SJSA1 (cell line): ENCODE measurements around the gene GRK4. TPM values are rescaled to one million over a fixed set of nuclear protein-coding genes. Genes with fewer than 3 reads are reported as not detected.
"Not testable (repeated sequence)": the region's sequence is repeated elsewhere in the genome, so short reads cannot be mapped to it uniquely, and the experiment has no call there.

ENCODE experiments used
- DNase-seq, 2 experiments: peaks; one replicate each; pipeline ENCODE4 v3.0.0-alpha.2; 2015 to 2020; ENCODE audit warnings: low spot score in 2 of 2, low read depth in 1 of 2
- H3K27ac ChIP-seq: fragments of 250-450 bp; sonication (Bioruptor Pico); 2 replicates; pipeline ENCODE4 v1.5.1; 2020; ENCODE audit warnings: mild to moderate bottlenecking, moderate library complexity
- H3K27me3 ChIP-seq: fragments of 250-450 bp; sonication (Bioruptor Pico); replicated peaks from 2 replicates; pipeline ENCODE4 v1.5.1; 2020; ENCODE audit warnings: mild to moderate bottlenecking, moderate library complexity
- H3K36me3 ChIP-seq: fragments of 250-450 bp; sonication (Bioruptor Pico); 2 replicates; pipeline ENCODE4 v1.5.1; 2020; ENCODE audit warnings: mild to moderate bottlenecking
- H3K4me1 ChIP-seq: fragments of 250-450 bp; sonication (Bioruptor Pico); replicated peaks from 2 replicates; pipeline ENCODE4 v1.6.1; 2021; ENCODE audit warnings: mild to moderate bottlenecking
- H3K4me3 ChIP-seq: fragments of 250-450 bp; sonication (Bioruptor Pico); 2 replicates; pipeline ENCODE4 v1.5.1; 2020; ENCODE audit warnings: mild to moderate bottlenecking
- H3K9me3 ChIP-seq: fragments of 250-450 bp; sonication (Bioruptor Pico); replicated peaks from 2 replicates; pipeline ENCODE4 v1.5.1; 2020; ENCODE audit warnings: mild to moderate bottlenecking
- total RNA-seq: library from RNA; depleted of rRNA; stranded (reverse); fragments of >200 nt; shearing (Covaris generic); gene quantifications from 2 replicates; pipeline ENCODE4 v1.2.3, GENCODE V29; 2014

Gene GRK4
- total RNA-seq, 1 experiment from 2014 or later, result 1.7 TPM

DNA sequence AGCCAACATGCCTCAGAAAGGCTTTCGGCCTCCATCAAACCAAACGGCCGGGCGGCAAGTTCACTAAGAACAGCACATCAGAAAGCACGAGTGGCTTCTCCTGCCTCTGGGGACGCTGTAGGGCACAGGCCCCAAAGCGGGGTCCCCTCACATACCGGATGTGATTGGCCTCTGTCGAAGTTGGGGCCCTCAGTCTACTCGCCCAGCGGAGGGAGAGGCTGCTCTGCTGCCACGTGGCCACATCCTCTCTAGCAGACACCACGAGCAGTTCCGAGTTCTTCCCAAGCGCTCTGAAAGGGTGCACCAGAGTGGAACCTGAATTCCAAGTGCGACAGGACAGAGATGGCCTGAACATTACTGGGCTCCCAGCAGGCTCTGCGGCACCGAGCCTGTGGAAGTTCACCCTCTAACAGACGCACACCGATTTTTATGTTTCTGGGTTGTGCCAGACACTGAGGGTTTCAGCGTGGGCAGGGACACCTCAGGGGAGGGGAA is 21.3 kb upstream of the GRK4 start:
- H3K27me3 ChIP-seq, result no peaks in the 10 kb centered on the region
- peaks cover 56% of the 10 kb centered on the region for H3K36me3 ChIP-seq
- no peak overlapping the region for H3K27ac ChIP-seq

GRCh38 chr4:2942532-2943363 is 20.6 kb upstream of the GRK4 start:
- Histone ChIP-seq H3K4me3 (no peak overlapping the region), H3K4me1 (no peaks in the 10 kb centered on the region), H3K27me3 (no peaks in the 10 kb centered on the region), H3K36me3 (peaks cover 58% of the 10 kb centered on the region), H3K9me3 (no peaks in the 10 kb centered on the region), H3K27ac (no peak overlapping the region)
- DNase-seq, result no peak

More for the DNA sequence above, 21.3 kb upstream of the GRK4 start:
- DNase-seq, result no peak
- Histone ChIP-seq H3K4me1 (peaks cover 3% of the 10 kb centered on the region; the same call in 1 of the 2 replicates), H3K4me3 (no peak overlapping the region), H3K9me3 (no peaks in the 10 kb centered on the region)

DNA sequence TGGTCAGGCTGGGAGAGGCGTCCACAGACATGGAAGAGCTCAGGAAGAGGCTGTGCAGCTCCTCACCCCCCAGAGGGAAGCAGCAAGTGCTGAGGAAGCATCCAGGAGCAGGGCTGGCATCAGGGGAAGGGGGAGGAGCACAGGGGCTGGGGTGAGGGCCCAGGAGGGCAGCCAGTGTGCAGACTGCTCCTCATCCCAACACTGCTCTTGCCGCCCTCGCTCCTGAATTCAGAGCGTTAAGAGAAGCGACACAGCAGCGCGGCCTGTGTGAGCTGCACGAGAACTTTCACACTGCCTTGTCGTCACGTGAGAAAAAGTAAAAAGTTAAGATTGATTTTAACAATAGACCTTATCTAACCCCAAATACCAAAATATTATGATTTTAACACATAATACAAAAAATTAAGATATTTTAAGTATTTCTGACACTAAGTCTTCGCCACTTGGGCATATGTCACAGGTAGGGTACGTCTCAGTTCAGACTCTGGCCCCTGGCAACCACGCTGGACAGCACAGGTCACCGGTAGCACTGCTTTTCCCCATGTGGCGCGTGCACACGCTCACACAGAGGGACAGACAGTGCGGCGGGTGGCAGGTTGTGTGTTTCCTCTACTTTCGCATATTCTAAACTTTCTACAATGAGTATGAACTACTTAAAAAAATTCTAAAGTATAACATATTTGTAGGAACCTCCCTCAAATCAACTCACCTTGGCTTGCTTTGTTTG is 19.8 kb upstream of the GRK4 start:
- Histone ChIP-seq H3K36me3 (peaks cover 61% of the 10 kb centered on the region), H3K9me3 (no peaks in the 10 kb centered on the region), H3K27me3 (no peaks in the 10 kb centered on the region), H3K4me1 (no peaks in the 10 kb centered on the region), H3K27ac (no peak overlapping the region), H3K4me3 (no peak overlapping the region)
- DNase-seq, result no peak

DNA sequence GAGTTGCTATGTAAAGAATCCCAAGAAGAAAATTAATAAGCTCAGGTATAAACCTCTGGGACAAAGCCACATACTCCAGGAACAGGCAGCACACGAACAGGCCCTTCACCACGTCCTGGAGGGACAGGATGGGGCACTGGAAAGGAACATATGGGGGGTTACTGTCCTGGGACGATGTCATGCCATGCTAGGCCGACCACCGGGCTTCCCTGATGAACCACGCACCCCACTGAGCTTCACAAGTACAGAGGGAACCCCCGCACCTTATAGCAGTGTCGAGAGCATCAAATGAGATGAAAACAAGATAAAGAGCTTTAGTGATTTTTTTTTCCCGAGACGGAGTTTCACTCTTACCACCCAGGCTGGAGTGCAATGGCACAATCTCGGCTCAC is 19.3 kb upstream of the GRK4 start:
- no peak for DNase-seq
- Histone ChIP-seq H3K9me3 (no peaks in the 10 kb centered on the region), H3K4me1 (no peaks in the 10 kb centered on the region), H3K36me3 (peaks cover 61% of the 10 kb centered on the region), H3K27me3 (no peaks in the 10 kb centered on the region), H3K27ac (no peak overlapping the region), H3K4me3 (no peak overlapping the region)

DNA sequence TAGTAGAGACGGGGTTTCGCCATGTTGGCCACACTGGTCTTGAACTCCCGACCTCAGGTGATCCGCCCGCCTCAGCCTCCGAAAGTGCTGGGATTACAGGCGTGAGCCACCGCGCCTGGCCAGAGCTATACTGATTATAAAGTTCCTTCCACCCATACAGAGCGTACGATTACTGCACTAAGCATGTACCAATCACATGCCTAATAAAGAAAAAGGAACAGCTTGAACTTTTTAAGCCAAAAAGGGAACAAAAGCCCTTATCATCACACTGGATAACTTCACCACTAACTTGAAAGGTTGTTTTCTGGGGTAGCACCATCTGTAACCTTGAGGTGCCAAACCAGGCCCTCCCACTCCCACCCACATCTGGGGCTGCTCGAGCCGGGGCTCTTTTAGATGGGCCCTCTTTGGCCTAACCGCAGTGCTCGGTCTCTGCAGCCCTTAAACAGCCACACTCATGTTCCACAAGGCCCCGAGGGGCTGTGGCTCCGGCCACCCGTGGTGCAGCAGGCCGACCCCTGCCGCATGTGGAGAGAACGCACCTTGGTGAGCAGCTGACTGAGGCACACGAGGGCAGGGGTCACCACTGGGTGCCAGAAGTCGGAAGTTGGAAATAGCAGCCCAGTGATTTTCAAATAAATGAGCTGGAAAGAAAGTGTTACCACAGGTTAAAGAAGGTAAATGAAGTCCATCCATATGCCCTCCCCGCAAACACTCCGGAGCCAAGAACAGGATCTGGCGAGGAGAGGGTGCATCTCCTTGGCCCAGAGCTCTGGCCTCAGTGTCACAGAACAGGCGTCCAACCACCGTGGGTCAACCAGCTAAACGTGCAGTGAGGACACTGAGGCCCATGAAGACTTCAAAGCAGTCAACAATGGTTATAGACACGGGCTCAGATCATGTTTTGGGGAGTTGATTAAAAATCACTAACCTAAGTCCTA is 18.5 kb upstream of the GRK4 start:
- H3K36me3 ChIP-seq, result peaks cover 56% of the 10 kb centered on the region
- H3K9me3 ChIP-seq, result no peaks in the 10 kb centered on the region
- DNase-seq, result no peak
- H3K4me3 ChIP-seq, result no peak overlapping the region
- H3K27ac ChIP-seq, result no peak overlapping the region
- no peaks in the 10 kb centered on the region for H3K4me1 ChIP-seq
- H3K27me3 ChIP-seq, result no peaks in the 10 kb centered on the region

DNA sequence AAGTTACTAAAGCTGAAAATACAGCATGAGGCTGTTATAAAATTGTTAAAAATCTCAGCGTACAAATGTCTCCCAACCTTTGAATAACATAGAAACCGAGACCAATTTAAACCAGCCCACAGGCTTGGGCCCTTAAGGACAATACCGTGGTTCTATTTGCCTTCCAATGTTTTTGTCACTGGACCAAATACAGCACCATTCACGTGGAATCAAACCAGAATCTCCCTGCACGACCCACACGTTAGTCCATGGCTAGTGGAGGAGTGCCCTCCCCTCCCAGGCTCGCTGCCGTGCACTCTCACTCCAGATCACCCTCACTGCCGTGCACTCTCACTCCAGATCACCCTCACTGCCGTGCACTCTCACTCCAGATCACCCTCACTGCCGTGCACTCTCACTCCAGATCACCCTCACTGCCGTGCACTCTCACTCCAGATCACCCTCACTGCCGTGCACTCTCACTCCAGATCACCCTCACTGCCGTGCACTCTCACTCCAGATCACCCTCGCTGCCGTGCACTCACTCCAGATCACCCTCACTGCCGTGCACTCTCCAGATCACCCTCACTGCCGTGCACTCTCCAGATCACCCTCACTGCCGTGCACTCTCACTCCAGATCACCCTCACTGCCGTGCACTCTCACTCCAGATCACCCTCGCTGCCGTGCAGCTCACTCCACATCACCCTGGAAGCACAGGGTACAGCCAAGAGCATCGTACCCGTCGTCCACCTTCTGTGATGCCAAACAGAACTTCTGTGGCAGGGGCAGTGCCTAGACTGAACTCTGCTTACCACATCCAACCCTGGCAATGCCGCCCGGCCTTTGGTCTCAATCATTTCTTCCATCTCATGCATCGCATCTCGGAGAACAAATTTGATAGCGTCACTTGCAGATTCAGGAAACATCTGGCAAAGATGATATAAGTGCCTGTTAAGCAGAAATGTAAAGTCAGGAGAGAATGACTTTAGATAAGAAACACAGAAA is 17.5 kb upstream of the GRK4 start:
- H3K9me3 ChIP-seq, H3K27me3 ChIP-seq, H3K4me3 ChIP-seq, H3K4me1 ChIP-seq, H3K27ac ChIP-seq, DNase-seq: not testable (repeated sequence)
- peaks cover 48% of the 10 kb centered on the region for H3K36me3 ChIP-seq

DNA sequence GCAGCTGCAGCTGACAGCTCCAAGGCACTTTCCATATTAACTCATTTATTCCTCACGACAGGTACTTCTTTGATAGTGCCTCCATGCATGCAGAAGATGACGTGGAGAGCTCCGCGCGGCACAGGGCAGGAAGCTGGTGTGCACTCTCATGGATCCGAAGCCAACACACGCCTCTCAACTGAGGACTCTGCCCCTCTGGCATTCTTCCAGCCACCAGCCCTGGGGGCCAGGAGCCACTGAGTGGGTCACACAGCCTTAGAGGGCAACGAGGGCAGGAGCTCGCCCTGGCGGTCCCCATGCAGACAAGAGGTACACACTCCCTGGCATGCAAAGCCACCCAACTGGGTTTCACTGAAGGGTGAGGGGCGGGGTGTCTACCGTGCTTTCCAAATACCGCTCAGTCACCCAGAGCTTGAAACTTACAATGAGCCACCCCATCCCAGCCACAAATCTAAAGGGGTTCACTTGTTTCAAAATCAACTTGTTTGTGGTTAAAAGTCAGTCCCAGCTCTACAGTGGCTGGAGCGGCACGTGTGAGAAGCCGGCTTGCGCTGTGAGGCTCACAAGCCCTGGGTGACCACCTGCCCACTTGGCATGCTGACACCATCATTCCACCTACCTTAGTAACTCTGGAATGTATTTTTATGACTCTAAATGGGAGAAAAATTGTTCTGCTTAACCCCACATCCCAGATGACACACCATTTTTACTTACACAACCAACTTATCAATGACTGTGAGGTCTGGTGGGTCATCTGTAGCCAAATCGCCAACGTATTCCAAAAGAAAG is 16.4 kb upstream of the GRK4 start:
- DNase-seq, result no peak
- Histone ChIP-seq H3K4me1 (no peaks in the 10 kb centered on the region), H3K27ac (no peak overlapping the region), H3K9me3 (no peaks in the 10 kb centered on the region), H3K27me3 (no peaks in the 10 kb centered on the region), H3K36me3 (peaks cover 42% of the 10 kb centered on the region), H3K4me3 (no peak overlapping the region)

- no peak overlapping the region for H3K27ac ChIP-seq
- H3K4me3 ChIP-seq, result no peak overlapping the region
- H3K27me3 ChIP-seq, result no peaks in the 10 kb centered on the region
- no peaks in the 10 kb centered on the region for H3K9me3 ChIP-seq
- no peak for DNase-seq
- no peaks in the 10 kb centered on the region for H3K4me1 ChIP-seq
- peaks cover 40% of the 10 kb centered on the region for H3K36me3 ChIP-seq
These were observed 15.4 kb upstream of the GRK4 start for GRCh38 chr4:2947926-2948325.

DNA sequence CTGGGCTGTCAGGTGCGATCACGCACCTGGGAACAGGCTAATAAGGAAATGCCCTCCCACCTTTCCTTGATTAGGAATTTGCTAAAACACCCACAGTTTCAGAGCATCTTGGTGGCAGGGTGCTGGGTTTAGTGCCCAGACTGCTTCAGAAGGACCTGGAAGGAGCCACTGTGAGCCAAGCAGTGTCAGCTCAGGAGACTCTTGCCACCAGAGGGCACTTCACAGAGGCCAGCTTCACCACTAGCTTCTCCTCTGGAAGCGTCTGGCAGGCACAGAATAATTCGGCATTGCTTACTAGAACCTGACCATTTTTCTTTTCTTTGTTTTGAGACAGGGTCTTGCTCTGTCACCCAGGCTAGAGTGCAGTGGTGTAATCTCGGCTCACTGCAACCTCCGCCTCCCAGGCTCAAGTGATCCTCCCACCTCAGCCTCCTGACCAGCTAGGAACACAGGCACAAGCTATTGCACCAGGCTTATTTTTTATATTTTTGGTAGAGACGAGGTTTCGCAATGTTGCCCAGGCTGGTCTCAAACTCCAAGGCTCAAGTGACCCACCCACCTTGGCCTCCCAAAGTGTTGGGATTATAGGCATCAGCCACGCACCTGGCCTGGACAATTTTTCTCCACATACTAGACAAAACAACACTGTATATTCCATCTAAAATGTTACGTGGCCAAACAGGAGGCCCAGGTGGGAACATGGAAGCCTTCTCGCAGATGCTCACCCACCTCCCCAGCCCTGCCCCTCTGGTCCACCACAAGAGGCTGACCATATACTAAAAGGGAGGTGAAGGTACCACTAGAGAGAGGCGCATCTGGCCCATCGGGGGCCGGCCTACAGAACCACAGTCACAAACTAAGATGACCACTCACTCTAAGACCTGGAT is 14.2 kb upstream of the GRK4 start:
- no peaks in the 10 kb centered on the region for H3K4me1 ChIP-seq
- H3K9me3 ChIP-seq, result no peaks in the 10 kb centered on the region
- DNase-seq, result no peak
- H3K27me3 ChIP-seq, result no peaks in the 10 kb centered on the region
- no peak overlapping the region for H3K4me3 ChIP-seq
- peaks cover 40% of the 10 kb centered on the region for H3K36me3 ChIP-seq
- no peak overlapping the region for H3K27ac ChIP-seq

DNA sequence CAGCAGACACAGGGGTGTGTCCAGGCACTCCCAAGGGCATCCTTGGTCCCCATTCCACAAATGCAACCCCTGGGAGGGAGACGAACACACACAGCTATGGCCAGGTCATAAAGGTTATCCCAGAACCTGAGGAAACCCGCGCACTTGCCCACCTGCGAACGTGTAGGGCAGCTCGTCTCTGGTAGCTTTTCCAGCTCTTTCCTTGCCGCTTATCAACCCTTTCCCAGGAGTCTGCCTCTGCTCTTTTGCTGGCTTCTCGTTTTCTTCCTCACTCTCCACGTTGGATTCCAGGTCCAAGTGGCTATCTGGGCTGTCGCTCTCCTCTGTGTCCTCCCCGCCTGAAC is 13.6 kb upstream of the GRK4 start:
- no peaks in the 10 kb centered on the region for H3K4me1 ChIP-seq

GRCh38 chr4:2950221-2950989 is 13.0 kb upstream of the GRK4 start:
- H3K36me3 ChIP-seq, result peaks cover 36% of the 10 kb centered on the region

More for the DNA sequence above, 13.6 kb upstream of the GRK4 start:
- Histone ChIP-seq H3K36me3 (peaks cover 40% of the 10 kb centered on the region), H3K4me3 (no peak overlapping the region), H3K27me3 (no peaks in the 10 kb centered on the region), H3K9me3 (no peaks in the 10 kb centered on the region), H3K27ac (no peak overlapping the region)
- DNase-seq, result no peak

More at GRCh38 chr4:2950221-2950989, 13.0 kb upstream of the GRK4 start:
- no peaks in the 10 kb centered on the region for H3K9me3 ChIP-seq
- DNase-seq, result no peak
- H3K27me3 ChIP-seq, result no peaks in the 10 kb centered on the region
- H3K4me3 ChIP-seq, result no peak overlapping the region
- no peaks in the 10 kb centered on the region for H3K4me1 ChIP-seq
- H3K27ac ChIP-seq, result no peak overlapping the region
